CD8-positive, alpha-beta memory T cell (primary cell): Measurements from ENCODE around the gene ELK3. TPM values are rescaled to one million over a fixed set of nuclear protein-coding genes. Genes with fewer than 3 reads are reported as not detected.

Source experiments
- CTCF ChIA-PET: fragments of 350-600 bp; sonication (Branson Sonifier 250); formaldehyde crosslinking; loops from one replicate; lab custom pipeline; 2021; ENCODE audit warnings: antibody characterized with exemption; lab: Charles Lee
- POLR2A ChIA-PET: fragments of 350-600 bp; sonication (Branson Sonifier 250); formaldehyde crosslinking; loops from one replicate; lab custom pipeline; 2021; ENCODE audit warnings: antibody characterized with exemption; lab: Charles Lee
- DNase-seq, 5 donors: peaks; one replicate each; pipeline versions ENCODE4 v3.0.0 to v3.0.0-alpha.2; 2020 to 2022; ENCODE audit warnings: mixed read lengths in 1 of 5
- H3K27ac ChIP-seq: one replicate; pipeline ENCODE4 v1.7.0; 2013; ENCODE audit warnings: low read depth, mild to moderate bottlenecking, low read length, moderate library complexity
- H3K27me3 ChIP-seq: 2 replicates; pipeline ENCODE4 v1.7.0; 2013; ENCODE audit warnings: low read length, mild to moderate bottlenecking; ENCODE audit not compliant: insufficient read depth, poor library complexity, severe bottlenecking
- H3K36me3 ChIP-seq: 2 replicates; pipeline ENCODE4 v1.7.0; 2013; ENCODE audit warnings: mild to moderate bottlenecking, low read length, moderate library complexity; ENCODE audit not compliant: insufficient read depth
- H3K4me1 ChIP-seq: 2 replicates; pipeline ENCODE4 v1.7.0; 2013; ENCODE audit warnings: mild to moderate bottlenecking, low read length, moderate library complexity; ENCODE audit not compliant: insufficient read depth
- H3K4me3 ChIP-seq: 2 replicates; pipeline ENCODE4 v1.7.0; 2013; ENCODE audit warnings: mild to moderate bottlenecking, low read length
- H3K9me3 ChIP-seq: 2 replicates; pipeline ENCODE4 v1.7.0; 2013; ENCODE audit warnings: mild to moderate bottlenecking, low read length
- H3K27ac Mint-ChIP-seq, 8 donors: one replicate each; pipeline ENCODE4 v1.8.0; 2020 to 2021; ENCODE audit warnings: mixed read lengths in 8 of 8, mild to moderate bottlenecking in 6 of 8, inconsistent platforms in 3 of 8, moderate library complexity in 3 of 8
- H3K27me3 Mint-ChIP-seq, 2 donors: one replicate each; pipeline ENCODE4 v1.8.0; 2020 to 2021; ENCODE audit warnings: mixed read lengths in 2 of 2, mild to moderate bottlenecking in 1 of 2, moderate library complexity in 1 of 2
- H3K36me3 Mint-ChIP-seq, 3 donors: one replicate each; pipeline ENCODE4 v1.8.0; 2020 to 2021; ENCODE audit warnings: mixed read lengths in 3 of 3, inconsistent platforms in 1 of 3, mild to moderate bottlenecking in 1 of 3
- H3K4me1 Mint-ChIP-seq, 3 donors: one replicate each; pipeline ENCODE4 v1.8.0; 2020 to 2021; ENCODE audit warnings: mixed read lengths in 3 of 3, inconsistent platforms in 1 of 3, mild to moderate bottlenecking in 1 of 3
- H3K4me3 Mint-ChIP-seq, 7 donors: one replicate each; pipeline ENCODE4 v1.8.0; 2020 to 2021; ENCODE audit warnings: mixed read lengths in 7 of 7, mild to moderate bottlenecking in 6 of 7, moderate library complexity in 4 of 7, inconsistent platforms in 2 of 7
- H3K9me3 Mint-ChIP-seq, 5 donors: one replicate each; pipeline ENCODE4 v1.8.0; 2020 to 2022; ENCODE audit warnings: mixed read lengths in 5 of 5, mild to moderate bottlenecking in 3 of 5, moderate library complexity in 2 of 5, inconsistent platforms in 1 of 5
- polyA plus RNA-seq: library from polyadenylated mRNA; unstranded; fragments of 300-500 nt; fragmentation: Illumina TruSeq; gene quantifications from one replicate; pipeline ENCODE4 v1.2.3, GENCODE V29; 2021
- total RNA-seq, 2 experiments: library from RNA; stranded (reverse); gene quantifications; one replicate each; pipeline ENCODE4 v1.2.3, GENCODE V29; 2021

Gene ELK3
- total and polyA plus RNA-seq, 3 experiments from 2014 or later: 24.0 to 44.3 (median 28.4) TPM

DNA sequence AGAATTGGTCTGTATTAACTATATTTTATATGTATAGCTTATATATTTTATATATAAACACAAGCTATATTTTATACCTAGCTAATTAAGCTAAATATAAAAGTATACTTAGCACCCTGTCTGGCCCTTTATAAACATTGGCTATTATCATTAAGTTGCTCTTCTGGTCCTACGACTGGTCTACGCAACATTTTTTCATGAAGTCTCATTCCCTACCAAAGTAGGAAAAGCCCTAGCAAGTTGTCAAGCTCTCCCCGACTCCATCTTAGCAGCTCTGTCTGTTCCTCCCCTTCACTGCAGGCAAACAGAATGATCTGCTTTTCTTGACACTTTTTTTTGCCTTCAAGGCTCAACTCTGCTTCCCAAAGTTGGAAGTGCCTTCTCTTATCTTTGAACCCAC, 36.7 kb upstream of the ELK3 start:
- no peaks in the 10 kb centered on the region for H3K36me3 ChIP-seq
- ChIA-PET CTCF (interaction anchor here (1.0 to 2.0 kb wide), 2 partner anchors 58 to 96 kb away, joined by 3 to 7 read pairs; no protein-coding TSS in a partner anchor), POLR2A (no interaction called here)
- Mint-ChIP-seq H3K27me3 (peaks cover 3 to 4% of the 10 kb centered on the region in 2 donors), H3K9me3 (no peaks in the 10 kb centered on the region), H3K4me1 (no peaks in the 10 kb centered on the region), H3K27ac (peak overlapping the region in 1 of 8 donors; percentile 47), H3K36me3 (no peaks in the 10 kb centered on the region), H3K4me3 (no peak overlapping the region)
- H3K4me3 ChIP-seq: no peak overlapping the region
- no peaks in the 10 kb centered on the region for H3K9me3 ChIP-seq
- H3K27me3 ChIP-seq: no peaks in the 10 kb centered on the region
- no peaks in the 10 kb centered on the region for H3K4me1 ChIP-seq
- no peak for DNase-seq
- no peak overlapping the region for H3K27ac ChIP-seq

DNA sequence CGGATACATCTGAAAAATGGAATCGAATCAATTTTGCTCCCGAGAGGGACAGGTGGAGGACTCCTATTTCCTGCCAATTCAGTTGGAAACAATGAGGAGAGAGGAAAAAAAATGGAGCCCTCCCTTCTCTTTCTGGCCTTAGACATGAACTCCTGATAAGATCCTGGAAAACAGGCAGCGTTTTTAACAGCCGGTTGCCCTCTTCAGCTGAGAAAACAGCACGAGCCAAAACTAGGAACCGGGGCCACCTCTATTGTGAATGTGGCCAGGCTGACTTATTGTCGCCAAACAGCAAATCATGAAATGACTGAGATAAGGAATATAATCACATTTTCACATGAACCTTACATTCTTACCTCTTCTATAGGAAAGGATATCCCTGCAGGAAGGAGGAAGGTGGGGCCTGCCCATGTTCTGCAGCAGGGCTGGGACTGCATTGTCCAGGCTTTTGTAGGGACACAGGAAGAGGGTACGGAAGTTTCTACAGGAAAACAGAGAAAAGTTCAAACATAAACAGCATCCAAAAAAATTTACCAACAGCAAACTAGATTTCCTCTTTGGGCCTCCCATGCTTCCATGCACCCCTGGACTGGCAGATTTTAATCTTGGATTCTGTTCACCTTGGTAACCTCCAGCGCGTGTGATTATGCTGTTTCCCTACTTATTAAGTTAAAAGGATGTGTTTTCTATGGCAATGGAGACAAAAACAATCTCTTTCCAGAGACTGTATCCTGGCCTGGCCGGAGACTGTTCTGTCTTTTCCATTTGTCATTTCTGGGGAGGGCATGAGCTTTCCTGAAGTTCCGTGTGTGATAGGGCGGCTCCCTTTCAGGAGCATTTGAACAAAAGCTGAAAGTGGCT, 29.0 kb upstream of the ELK3 start:
- H3K4me3 ChIP-seq: no peak overlapping the region
- H3K27me3 ChIP-seq: no peaks in the 10 kb centered on the region
- H3K9me3 ChIP-seq: no peaks in the 10 kb centered on the region
- Mint-ChIP-seq H3K27ac (no peak overlapping the region), H3K4me1 (no peaks in the 10 kb centered on the region), H3K36me3 (no peaks in the 10 kb centered on the region), H3K9me3 (no peaks in the 10 kb centered on the region), H3K4me3 (no peak overlapping the region), H3K27me3 (peaks cover 4 to 9% of the 10 kb centered on the region in 2 donors)
- no peak overlapping the region for H3K27ac ChIP-seq
- no peaks in the 10 kb centered on the region for H3K36me3 ChIP-seq
- DNase-seq: no peak
- H3K4me1 ChIP-seq: no peaks in the 10 kb centered on the region
- CTCF ChIA-PET: no interaction called here
- POLR2A ChIA-PET: no interaction called here

DNA sequence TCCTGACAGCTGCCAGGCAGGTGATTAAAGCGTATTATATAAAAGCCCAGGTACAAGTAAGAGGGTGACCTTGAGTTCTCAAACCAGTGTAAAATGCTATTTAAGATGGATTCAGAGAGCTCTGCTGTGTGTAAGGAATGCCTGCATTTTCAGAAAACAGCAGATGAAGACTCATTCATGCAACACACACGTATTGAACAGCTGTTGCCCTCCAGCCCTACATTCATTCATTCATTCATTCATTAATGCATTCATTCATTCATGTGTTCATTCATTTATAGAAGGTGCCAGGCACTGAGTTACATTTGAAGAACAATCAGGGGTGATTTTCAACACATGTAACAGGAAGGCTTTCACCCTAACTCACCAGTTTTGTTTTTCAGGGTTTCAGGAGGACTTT, 27.4 kb upstream of the ELK3 start:
- ChIA-PET CTCF (no interaction called here), POLR2A (no interaction called here)
- H3K27me3 ChIP-seq: no peaks in the 10 kb centered on the region

DNA sequence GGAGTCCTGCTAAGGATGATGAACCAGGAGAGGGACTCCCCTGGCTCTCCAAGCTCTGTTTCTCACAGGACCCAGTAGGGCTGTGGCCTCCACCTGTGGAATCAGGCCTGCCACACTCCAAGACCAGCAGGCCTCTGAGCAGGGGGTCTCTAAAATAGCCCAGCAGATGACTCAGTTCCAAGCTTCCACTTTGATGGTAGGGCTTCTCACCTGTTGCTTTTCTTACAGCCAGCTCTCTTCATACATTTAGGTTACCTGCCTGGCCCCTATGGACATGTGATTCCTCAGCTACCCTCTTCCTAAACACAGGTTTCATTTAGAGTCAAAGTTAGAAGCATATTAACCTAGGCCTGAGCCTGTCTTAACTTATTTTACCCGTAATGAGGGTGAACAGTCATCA, 26.7 kb upstream of the ELK3 start:
- DNase-seq: no peak
- no peak overlapping the region for H3K27ac ChIP-seq
- no peak overlapping the region for H3K4me3 Mint-ChIP-seq
- H3K9me3 Mint-ChIP-seq: no peaks in the 10 kb centered on the region
- POLR2A ChIA-PET: no interaction called here
- H3K27me3 ChIP-seq: no peaks in the 10 kb centered on the region
- CTCF ChIA-PET: interaction anchor here (0.6 kb wide), 1 partner anchor 243 kb away, joined by 4 read pairs; no protein-coding TSS in a partner anchor
- H3K27me3 Mint-ChIP-seq: peaks cover 7 to 17% of the 10 kb centered on the region in 2 donors
- H3K27ac Mint-ChIP-seq: no peak overlapping the region
- H3K4me1 Mint-ChIP-seq: no peaks in the 10 kb centered on the region
- H3K9me3 ChIP-seq: no peaks in the 10 kb centered on the region
- no peaks in the 10 kb centered on the region for H3K36me3 ChIP-seq
- peaks cover 0 to 3% (median 3%) of the 10 kb centered on the region in 3 donors for H3K36me3 Mint-ChIP-seq
- H3K4me1 ChIP-seq: no peaks in the 10 kb centered on the region
- H3K4me3 ChIP-seq: no peak overlapping the region

More for the DNA sequence above, 27.4 kb upstream of the ELK3 start:
- Mint-ChIP-seq H3K4me3 (no peak overlapping the region), H3K27ac (no peak overlapping the region), H3K4me1 (no peaks in the 10 kb centered on the region), H3K36me3 (peaks cover 0 to 3% (median 0%) of the 10 kb centered on the region in 3 donors), H3K9me3 (no peaks in the 10 kb centered on the region), H3K27me3 (peaks cover 7 to 12% of the 10 kb centered on the region in 2 donors)
- H3K9me3 ChIP-seq: no peaks in the 10 kb centered on the region
- H3K36me3 ChIP-seq: no peaks in the 10 kb centered on the region
- no peak for DNase-seq
- H3K27ac ChIP-seq: no peak overlapping the region
- H3K4me3 ChIP-seq: no peak overlapping the region
- no peaks in the 10 kb centered on the region for H3K4me1 ChIP-seq

DNA sequence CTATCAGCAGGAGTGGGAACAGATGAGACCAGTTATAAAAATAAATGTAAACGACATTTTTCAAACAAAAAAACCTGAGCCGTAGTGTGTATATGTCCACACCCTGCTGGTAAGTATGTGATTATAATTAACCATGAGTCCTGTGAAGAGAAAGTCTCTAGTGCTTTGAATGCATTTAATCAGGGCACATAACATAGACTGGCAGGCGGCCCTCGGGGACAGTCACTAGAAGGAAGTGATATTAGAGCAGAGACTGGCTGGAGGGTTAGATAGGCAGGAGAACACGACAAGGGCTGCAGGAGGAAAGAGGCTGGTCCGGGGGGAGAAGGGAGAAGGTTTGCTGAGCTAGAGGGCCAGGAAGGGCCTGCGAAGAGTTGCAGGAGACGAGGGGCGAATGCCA, 23.8 kb upstream of the ELK3 start:
- H3K4me3 Mint-ChIP-seq: no peak overlapping the region
- peaks cover 0 to 2% (median 0%) of the 10 kb centered on the region in 5 donors for H3K9me3 Mint-ChIP-seq
- H3K36me3 Mint-ChIP-seq: peaks cover 0 to 9% (median 5%) of the 10 kb centered on the region in 3 donors
- peaks cover 3 to 17% of the 10 kb centered on the region in 2 donors for H3K27me3 Mint-ChIP-seq
- Histone ChIP-seq H3K4me3 (no peak overlapping the region), H3K27me3 (no peaks in the 10 kb centered on the region), H3K9me3 (no peaks in the 10 kb centered on the region), H3K27ac (no peak overlapping the region), H3K4me1 (no peaks in the 10 kb centered on the region), H3K36me3 (no peaks in the 10 kb centered on the region)
- CTCF ChIA-PET: no interaction called here
- no peak for DNase-seq
- peak overlapping the region in 2 of 8 donors; percentile 3 to 17 for H3K27ac Mint-ChIP-seq
- POLR2A ChIA-PET: no interaction called here
- H3K4me1 Mint-ChIP-seq: no peaks in the 10 kb centered on the region

DNA sequence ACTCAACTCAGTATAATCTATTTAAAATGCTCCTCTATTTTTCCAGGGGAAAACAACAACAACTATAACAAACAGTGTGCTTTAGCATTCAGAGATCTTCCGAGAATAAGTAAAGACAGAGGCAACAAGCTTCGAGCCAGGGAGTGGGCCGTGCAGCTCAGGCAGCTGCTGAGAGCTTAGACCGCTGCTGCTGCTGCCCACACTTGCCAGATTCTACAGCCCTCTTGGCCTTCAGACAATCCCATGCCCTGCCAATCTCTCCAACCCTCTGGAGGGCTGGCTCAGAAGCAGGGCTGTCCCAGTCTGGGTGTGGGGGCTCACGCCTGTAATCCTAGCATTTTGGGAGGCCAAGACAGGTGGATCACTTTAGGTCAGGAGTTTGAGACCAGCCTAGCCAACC, 23.4 kb upstream of the ELK3 start:
- no peaks in the 10 kb centered on the region for H3K36me3 ChIP-seq
- no peaks in the 10 kb centered on the region for H3K4me1 ChIP-seq
- Mint-ChIP-seq H3K9me3 (peaks cover 0 to 2% (median 0%) of the 10 kb centered on the region in 5 donors), H3K27me3 (peaks cover 2 to 17% of the 10 kb centered on the region in 2 donors), H3K4me1 (no peaks in the 10 kb centered on the region), H3K27ac (peak overlapping the region in 2 of 8 donors; percentile 10 to 17), H3K36me3 (peaks cover 0 to 9% (median 5%) of the 10 kb centered on the region in 3 donors), H3K4me3 (no peak overlapping the region)
- H3K9me3 ChIP-seq: no peaks in the 10 kb centered on the region
- no peak overlapping the region for H3K4me3 ChIP-seq
- ChIA-PET CTCF (no interaction called here), POLR2A (no interaction called here)
- H3K27ac ChIP-seq: no peak overlapping the region
- H3K27me3 ChIP-seq: no peaks in the 10 kb centered on the region
- no peak for DNase-seq

DNA sequence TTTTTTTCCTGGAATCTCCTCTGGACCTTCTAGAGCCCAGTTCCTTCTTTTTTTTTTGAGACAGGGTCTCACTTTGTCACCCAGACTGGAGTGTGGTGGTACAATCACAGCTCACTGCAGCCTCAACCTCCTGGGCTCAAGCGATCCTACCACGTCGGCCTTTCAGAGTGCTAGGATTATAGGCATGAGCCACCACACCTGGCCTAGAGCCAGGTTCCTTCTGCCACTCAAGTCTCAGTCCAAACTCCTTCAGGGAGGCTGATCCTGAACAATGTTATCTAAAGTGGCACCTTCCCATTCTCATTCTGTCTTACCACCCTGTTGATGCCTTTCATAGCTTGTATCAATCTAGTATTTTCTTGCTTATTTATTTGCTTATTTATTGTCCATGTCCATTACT, 22.3 kb upstream of the ELK3 start:
- Histone ChIP-seq H3K27me3 (no peaks in the 10 kb centered on the region), H3K27ac (no peak overlapping the region), H3K4me3 (no peak overlapping the region), H3K4me1 (peaks cover 1% of the 10 kb centered on the region), H3K36me3 (no peaks in the 10 kb centered on the region), H3K9me3 (no peaks in the 10 kb centered on the region)
- ChIA-PET POLR2A (no interaction called here), CTCF (no interaction called here)
- DNase-seq: no peak
- no peak overlapping the region for H3K27ac Mint-ChIP-seq
- H3K4me1 Mint-ChIP-seq: peaks cover 2 to 7% (median 2%) of the 10 kb centered on the region in 3 donors
- H3K27me3 Mint-ChIP-seq: peaks cover 2 to 17% of the 10 kb centered on the region in 2 donors
- peaks cover 0 to 13% (median 5%) of the 10 kb centered on the region in 3 donors for H3K36me3 Mint-ChIP-seq
- peaks cover 0 to 4% (median 1%) of the 10 kb centered on the region in 5 donors for H3K9me3 Mint-ChIP-seq
- H3K4me3 Mint-ChIP-seq: no peak overlapping the region

DNA sequence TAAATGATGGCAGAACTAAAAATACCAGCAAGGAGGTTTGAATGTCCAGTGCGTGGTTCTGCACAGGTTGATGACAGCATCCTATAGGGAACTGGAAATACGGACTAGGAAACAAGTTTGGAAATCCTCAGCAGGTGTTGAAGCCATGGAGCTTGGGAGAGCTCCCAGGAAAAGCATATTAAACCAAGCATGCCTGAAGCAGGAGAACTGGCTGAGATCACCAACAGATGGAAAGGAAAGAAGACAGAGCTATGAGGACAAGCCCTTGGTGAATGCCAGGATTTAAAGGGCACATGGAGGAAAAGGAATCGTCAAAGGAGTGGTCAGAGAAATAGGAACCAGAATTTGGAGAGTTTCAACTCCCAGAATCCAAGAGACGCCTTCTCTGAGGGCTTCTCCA, 21.2 kb upstream of the ELK3 start:
- POLR2A ChIA-PET: no interaction called here
- no peaks in the 10 kb centered on the region for H3K27me3 ChIP-seq
- no peaks in the 10 kb centered on the region for H3K9me3 ChIP-seq
- H3K4me3 Mint-ChIP-seq: no peak overlapping the region
- CTCF ChIA-PET: no interaction called here
- H3K36me3 Mint-ChIP-seq: peaks cover 0 to 13% (median 5%) of the 10 kb centered on the region in 3 donors
- H3K36me3 ChIP-seq: no peaks in the 10 kb centered on the region
- no peak for DNase-seq
- H3K4me3 ChIP-seq: no peak overlapping the region
- peaks cover 2 to 17% of the 10 kb centered on the region in 2 donors for H3K27me3 Mint-ChIP-seq
- H3K27ac ChIP-seq: no peak overlapping the region
- H3K4me1 ChIP-seq: peaks cover 4% of the 10 kb centered on the region
- H3K9me3 Mint-ChIP-seq: peaks cover 0 to 6% (median 1%) of the 10 kb centered on the region in 5 donors
- peaks cover 7 to 10% (median 9%) of the 10 kb centered on the region in 3 donors for H3K4me1 Mint-ChIP-seq
- no peak overlapping the region for H3K27ac Mint-ChIP-seq
